Anterior cingulate cortex (tissue), 58 donors: ENCODE measurements around the gene RFTN1.

Source experiments
- DNase-seq, 58 donors: peaks; one replicate each; lab custom pipeline; 2025; lab: John Stamatoyannopoulos, UW

The RFTN1 gene

DNA sequence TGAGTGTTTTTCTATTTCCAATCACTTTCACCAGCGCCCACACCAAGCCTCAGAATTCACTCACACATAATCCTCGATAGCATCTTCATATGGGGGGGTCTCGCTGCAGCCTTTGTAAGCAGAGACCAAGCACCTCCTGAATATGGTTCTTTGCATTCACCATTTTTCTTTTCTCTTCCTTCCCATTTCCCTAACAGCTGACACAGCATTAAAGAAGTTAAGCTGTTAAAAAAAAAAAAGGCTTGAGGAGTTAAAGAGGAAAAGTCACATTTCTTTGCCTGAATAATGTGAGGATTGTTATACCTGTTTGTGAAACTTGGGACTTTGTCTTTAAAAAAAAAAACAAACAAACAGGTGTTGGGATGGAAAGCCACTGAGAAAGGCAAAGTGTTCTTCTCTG is 41.6 kb downstream of the RFTN1 start:
- DNase-seq, result no peak

DNA sequence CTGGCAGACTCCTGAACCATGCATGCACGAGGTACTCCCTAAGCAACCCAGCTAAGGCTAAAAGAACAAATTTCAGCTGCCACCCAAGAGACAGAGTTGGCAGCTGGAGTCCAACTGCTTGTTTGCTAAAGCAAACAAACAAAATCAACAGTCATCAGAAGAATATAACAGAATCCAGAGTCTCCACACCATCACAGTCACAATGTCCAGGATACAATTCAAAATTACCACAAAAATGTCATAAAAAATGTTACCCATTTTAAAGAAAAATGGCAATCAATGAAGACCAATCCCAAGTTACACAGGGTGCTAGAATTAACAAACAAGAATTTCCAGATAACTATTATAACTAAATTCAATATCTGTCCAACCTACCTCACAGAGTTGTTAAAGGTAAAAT is 42.9 kb downstream of the RFTN1 start:
- DNase-seq, result no peak

DNA sequence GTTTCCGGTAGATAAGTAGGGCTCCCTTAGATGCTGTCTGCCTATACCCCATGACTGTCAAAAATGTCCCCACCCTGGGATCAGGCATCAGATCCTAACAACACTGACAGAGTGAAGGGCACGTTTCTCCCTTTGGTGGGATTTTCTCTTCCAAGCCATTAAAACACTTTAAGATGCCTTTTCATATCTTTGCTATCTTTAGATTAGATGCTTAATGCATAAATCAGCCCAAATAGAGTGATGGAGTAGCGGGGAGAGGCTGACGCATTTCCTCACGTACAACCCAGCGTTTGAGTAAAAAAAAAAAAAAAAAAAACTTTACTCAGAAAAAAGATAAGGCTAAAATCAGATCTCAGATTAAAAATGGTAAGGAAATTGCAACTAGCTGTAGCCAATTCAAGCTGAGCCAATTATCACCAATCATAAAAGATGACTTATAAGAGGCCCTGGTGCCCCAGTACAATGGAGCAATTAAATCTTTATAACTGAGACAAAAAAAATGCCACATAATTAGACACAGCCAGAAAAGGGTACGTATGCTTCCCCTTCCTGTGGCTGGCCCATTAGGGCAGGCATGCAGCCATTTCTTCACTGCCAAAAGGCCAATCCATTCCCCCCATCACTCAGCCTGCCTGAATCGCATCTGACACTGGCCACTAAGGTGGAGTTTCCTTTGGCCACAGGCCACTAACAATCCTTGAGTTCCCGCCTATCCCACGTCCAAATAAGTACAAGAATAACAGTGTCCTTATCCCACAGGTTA is 45.0 kb downstream of the RFTN1 start:
- DNase-seq, result no peak

DNA sequence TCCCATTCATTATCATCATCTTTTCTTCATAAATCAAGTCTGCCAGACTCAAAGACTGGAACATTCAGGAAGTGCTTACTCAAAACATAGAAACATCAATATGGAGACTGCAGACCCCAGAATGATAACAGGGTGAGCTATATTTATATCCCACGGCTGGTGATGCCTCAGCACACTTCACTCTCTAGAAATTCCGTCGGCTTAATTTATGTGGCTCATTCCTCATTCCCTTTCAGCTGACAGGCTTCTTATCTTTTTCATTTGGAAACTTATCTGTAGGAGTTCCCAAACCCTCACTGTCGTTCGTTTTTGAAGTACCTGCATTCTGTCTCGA is 45.5 kb downstream of the RFTN1 start:
- DNase-seq, result no peak

DNA sequence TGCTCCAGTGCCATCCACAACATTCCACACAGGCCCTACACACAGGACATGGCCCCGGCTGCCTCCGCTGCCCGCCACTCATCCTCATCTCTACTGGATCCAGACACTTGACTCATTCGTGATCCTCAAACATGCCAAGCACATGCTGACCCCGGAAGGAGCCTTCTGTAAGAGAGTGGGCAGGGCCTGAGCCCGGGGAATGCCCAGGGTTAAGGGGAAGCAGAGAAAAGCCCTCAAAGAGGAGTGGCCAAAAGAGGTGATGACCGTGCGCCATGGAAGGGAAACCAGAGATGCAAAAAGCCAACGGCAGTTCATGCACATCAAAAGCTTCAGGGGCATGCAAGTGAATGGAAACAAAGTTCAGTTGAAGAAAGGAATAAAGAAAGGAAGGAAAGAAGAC is 46.1 kb downstream of the RFTN1 start:
- no peak for DNase-seq

DNA sequence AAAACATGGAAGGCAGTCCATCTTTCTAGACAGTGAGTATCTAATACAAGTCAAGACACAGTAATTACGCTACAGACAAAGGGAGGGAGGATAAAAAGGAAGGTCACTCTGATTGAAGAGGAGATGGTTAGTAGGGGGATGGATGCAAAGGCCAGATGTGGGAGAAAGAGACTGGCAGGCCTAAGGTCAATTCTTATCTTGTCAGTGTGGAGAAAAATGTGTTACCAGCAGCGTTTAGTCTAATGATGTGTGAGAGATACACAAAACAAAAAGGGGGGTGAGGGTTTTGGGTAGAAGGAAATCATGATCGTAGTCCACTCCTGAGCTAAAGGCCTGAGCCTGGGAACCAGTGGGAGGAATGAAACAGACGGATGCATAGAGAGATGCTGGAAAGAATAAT is 46.7 kb downstream of the RFTN1 start:
- DNase-seq, result no peak

DNA sequence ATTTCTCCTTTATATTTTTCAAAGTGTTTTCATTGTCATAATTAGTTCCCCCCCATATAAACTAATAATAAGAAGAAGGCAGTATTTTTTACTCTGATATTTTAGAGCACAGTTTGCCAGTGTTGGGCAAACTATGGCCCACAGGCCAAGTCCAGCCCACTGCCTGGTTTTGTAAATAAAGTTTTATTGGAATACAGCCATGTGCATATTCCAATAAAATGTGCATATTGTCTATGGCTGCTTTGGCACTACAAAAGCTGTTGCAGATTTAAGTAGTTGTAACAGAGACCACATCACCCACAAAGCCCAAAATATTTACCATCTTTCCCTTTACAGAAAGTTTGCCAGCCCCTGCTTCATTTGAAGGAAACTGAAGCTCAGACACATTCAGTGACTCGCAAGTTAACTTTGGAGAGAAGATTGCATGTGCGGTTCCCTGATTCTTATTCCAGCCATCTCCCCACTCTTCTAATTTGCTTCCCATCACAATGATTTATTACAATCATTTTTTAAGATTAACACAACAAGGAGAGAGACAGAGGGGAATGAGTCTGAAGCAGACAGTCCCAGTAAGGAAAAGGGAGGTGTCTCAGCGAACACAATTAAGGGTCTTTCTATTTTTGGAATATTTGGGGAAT is 48.9 kb downstream of the RFTN1 start:
- DNase-seq, result no peak

DNA sequence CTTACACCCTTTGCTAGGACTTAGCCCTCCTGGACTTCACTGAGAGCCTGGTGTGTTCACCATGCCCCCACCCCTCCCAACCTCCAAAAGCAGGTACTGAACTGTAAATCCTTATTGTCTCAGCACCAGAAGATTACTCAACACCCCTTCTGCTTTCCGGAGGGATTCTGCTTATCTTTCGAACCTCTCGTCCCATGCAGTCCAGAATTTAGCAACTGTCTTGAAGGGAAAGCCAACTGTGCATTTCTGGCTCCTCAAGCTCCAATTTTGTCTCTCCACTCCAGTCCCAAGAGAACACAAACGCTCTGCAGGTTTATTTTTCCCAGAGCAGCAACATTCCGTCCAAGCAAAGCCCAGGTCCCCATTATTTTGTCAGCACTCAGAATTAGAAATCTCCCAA is 49.6 kb downstream of the RFTN1 start:
- no peak for DNase-seq

DNA sequence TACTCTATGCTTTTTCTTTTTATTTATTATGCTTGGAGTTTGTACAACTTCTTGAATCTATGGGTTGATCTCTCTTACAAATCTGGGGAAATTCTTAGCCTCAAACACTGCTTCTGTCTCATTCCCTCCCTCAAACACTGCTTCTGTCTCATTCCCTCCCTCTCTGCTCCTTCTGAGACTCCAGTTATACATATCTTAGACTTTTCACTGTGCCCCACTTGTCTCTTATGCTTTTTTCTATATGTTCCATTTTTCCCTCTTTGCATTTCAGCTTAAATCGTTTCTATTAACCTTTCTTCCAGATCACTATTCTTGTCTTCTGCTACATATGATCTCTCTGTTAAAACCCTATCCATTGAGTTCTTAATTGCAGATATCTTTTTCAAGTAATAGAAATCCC is 50.4 kb downstream of the RFTN1 start:
- DNase-seq, result no peak

DNA sequence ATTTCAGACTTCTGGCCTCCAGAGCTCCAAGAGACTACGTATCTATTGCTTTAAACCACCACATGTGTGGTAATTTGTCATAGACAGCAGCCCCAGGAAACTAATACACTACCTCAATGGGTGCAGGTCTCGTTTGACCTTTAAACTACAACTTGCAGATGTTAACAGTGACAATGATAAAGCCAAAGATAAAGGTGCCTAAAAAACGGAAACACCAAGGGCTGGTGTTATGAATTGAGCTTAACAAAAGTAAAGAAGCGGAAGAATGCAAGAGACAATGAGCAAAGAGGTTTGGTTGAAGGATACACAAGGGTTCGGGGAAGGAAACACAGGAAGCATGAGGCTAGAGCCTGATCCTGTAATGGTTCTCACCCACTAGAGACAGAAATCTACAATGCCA is 50.8 kb downstream of the RFTN1 start:
- DNase-seq, result no peak

DNA sequence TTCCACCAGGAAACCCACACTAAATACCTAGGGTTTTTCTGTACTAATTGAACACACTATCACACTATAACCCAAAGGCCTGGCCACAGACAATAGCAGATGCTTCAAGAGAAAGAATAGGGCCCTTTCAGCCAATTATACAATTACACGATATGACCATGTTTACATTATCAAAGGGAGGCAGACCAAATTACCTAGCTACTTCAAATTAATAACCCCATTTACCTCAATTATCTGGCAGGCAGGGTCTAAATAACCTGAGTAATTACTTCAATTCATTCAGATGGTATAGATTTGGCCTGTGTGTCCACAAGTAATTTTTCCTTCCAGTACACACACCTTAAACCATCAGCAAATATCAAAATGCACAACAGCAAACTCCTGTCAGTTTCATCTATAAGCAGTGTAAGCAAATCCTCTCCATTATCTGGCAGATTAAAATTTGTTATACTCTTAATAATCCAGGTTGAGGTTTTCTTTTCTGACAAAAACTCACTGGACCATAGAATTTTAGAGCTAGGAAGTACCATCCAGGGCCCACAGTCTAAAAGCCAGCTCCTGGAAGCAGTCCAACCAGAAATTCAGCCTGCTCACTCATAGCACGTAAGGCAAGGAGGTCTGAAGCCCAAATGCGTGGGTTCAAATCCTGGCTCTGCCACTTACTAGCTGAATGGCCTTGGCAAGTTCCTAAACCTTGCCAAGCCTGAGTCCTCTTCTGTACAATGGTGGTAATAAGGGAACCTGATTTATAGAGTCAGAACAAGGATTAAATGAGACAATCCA is 51.8 kb downstream of the RFTN1 start:
- no peak for DNase-seq

DNA sequence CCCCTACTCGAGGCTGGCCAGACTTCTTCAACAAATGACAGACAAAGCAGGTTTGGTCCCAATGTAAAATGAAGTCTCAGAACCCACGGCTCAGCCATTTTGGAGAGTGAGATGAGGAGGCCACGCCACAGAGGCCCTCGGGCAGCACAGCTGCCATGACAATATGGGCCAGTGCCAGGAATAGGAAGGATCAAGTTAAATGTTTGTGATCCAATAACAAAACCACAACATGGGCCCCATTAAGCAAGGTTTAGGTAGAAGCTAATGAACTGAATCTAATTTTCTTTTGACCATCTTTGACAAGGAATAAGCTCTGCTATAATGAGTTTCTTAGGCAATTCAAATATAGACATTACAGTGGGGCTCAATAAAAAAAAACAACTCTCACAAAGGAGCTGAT is 52.6 kb downstream of the RFTN1 start:
- no peak for DNase-seq

DNA sequence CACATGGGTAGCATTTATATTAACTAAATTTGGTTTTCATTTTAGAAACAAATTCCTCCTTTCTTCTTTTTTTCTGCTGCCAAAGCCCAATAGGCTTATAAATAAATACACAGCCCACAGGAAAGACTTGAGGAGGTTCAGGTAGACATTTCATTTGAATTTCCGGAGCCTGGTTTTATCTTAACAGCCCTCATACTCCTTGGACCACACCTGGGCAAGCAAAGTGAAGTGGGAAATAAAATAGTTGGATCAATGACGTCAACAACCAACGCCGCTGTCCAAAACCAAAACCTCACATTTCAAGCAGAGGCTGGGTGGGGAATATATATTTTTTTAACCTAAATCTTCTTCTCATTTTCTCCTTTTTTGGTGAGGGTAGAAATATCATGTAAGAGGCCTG is 53.2 kb downstream of the RFTN1 start:
- no peak for DNase-seq

DNA sequence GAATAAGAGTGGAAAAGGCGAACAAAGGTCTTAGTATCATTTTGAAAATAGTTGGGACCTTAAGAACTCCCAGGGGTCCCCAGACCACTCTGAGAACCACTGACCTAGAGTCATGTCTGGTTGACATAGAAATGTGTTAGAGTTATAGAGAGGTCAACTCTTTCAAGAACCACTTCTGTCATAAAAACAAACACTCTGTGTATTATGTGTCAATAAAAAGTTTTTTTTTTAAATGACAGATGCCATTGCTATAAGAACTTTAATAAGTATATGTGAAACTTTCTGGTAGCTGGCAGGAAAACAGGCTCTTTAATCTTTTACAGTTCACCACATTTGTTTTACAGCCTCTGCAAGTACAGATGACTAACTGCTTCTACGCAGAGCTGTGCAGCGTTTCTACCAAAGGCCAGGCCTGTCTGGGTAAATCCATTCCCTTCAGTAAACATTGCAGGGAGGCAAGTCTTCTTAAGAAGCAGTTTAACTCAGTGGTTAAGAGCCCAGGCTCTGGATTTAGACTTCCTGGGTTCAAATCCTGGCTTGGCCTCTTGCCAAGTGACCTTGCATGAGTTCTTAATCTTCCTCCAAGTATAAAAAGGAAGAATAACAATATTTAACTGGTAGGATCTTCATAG is 56.6 kb downstream of the RFTN1 start:
- DNase-seq, result peak in 5 of 58 donors; percentile 5 to 51 (median 10)

DNA sequence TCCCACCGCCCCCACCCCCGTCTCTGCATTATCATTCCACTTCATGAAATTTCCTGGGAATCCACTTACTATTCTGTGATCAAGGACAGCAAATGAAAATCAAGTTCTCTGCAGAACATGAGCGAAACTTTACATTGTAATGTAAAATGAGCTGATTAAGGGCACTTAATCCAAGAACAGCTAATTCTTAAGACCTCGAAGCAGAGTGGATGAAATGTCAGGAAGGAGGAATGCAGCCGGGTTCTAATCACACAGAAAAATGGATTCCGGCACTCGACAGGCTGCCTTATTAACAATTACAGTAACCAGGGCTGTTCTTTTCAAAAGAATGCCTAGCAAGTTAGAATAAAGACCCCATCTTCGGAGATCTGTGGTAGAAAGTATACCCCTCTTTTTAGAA is 57.5 kb downstream of the RFTN1 start:
- no peak for DNase-seq

DNA sequence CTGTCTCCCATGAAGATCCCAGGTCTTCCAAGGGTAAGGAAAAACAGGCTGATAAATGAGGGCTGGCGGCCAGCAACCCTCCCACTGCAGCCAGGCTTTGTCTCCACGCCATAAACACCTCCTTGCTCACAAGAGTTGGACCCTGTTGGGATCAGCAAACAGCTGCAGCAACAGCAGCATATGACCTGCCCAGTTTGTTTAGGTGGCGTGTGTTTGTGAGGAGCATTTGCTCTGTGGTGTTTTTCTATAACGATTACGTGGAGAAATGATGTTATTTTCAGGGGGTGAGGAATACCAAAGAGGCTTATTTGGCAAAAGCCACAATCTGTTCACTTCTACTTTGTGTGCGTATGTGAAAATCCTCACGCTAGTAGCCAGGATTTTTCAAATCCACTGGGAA is 58.5 kb downstream of the RFTN1 start:
- DNase-seq, result peak in 2 of 58 donors; percentile 7 to 12

DNA sequence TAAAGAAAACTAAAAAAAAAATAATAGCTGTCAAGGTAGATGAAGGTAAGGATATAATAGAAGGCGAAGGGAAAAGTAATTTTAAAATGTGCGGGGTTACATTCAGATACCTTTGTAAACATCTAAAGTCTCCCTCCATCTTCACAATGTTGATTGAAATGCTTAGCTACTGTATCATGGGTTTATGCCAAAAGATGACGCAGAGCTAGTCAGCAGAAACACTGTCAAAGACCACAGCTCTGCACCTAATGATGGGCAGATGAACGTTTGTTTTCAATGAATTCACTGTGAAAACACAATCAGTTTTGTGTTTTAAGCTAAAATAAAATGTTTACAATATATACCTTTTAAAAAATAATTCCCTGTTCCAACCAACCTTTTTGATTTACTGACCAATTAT is 61.2 kb downstream of the RFTN1 start:
- no peak for DNase-seq

DNA sequence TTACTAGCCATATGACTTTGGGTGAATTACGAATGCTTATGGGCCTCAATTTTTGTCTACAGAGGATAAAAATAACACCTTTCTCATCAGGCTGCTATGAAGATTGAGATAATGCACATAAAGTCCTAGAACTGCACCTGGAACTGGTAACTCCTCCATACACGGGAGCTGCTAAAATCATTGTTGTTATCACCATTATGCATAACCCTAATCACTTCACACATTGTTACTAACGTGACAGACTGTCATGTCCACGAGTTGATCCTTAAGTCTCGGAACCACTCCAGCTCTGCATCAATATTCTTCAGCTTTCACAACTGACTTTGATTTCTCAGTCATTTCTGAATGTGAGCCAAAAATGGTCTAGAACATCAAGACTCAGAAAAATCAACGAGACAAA is 64.1 kb downstream of the RFTN1 start:
- peak in 1 of 58 donors; percentile 19 for DNase-seq

DNA sequence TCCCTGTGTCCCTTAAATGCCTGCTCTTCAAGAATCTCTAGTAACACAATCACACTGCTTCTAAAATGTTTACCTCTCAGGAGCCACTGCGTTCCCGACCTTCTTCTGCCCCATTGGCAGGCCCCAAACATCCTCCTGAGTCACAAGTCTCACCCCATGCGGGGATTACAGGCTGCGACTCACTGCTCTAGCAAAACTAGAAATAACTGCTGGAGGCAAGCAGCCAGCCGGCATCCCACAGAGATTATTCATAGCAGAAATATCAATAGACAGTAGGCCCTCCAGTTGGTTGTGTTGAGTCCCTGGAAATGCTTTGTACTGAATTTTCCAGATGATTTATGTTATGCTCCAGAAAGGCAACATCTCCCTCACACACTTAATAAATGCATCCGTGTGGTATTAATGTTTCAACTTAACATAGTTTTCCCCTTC is 64.8 kb downstream of the RFTN1 start:
- DNase-seq, result peak in 23 of 58 donors; percentile 10 to 74 (median 34)

DNA sequence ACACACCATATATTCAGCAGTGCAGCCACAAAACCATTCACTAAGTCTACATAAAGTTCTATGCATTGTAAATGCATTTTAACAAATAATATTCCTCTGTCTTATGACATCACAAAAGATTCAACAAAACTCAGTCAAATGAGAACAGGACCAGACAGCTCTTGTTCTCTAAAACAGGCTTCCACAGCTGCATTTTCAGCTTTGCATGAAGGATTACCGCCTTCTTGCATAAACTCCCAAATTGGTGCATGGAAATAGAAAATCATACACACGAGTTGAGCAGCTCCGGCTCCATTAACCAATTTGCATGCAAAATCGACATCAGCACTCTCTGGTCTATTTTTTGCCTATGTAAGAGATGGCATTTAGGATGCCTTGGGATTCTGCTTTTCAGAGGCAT is 66.4 kb downstream of the RFTN1 start:
- no peak for DNase-seq

DNA sequence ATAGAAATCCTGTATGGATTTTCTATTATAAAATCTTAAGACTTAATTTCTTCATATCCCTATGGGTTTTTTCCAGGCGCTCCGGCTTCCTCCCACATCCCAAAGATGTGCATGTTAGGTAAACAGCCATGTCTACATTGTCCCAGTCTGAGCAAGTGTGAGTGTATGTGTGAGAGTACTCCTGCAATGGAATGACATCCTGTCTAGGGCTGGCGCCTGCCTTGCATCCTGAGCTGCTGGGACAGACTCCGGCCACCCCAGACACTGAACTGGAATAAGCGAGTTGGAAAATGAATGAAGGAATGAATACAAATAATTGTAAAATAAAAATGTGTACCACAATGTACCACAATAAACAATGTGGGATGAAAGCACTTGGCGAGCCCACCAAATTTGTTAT is 69.2 kb downstream of the RFTN1 start:
- DNase-seq, result no peak
